Putamen (tissue), 1 donor: ENCODE data around the gene DAZAP1.
"Not testable (repeated sequence)": the region's sequence is repeated elsewhere in the genome, so short reads cannot be mapped to it uniquely, and the experiment has no call there.

Source experiments
- DNase-seq: peaks from one replicate; pipeline ENCODE4 v3.0.0-alpha.2; 2016; ENCODE audit warnings: low spot score

Gene DAZAP1

GRCh38 chr19:1474011-1474764 lies 66.8 kb downstream of the DAZAP1 start:
- DNase-seq = peak; percentile 69

GRCh38 chr19:1474765-1475351 lies 67.5 kb downstream of the DAZAP1 start:
- no peak for DNase-seq

GRCh38 chr19:1475751-1476437 lies 68.5 kb downstream of the DAZAP1 start:
- DNase-seq = no peak

- not testable (repeated sequence) for DNase-seq
These were observed 69.7 kb downstream of the DAZAP1 start for GRCh38 chr19:1477056-1477455.

- peak; percentile 92 for DNase-seq
These were observed 71.7 kb downstream of the DAZAP1 start, which contains the start of gene C19orf25 for GRCh38 chr19:1478934-1479707. TSS of gene C19orf25 (minus strand) at chr19:1479215. CDS start at chr19:1478903, 312 bp downstream.

GRCh38 chr19:1481224-1481892 lies 74.0 kb downstream of the DAZAP1 start:
- no peak for DNase-seq

DNA sequence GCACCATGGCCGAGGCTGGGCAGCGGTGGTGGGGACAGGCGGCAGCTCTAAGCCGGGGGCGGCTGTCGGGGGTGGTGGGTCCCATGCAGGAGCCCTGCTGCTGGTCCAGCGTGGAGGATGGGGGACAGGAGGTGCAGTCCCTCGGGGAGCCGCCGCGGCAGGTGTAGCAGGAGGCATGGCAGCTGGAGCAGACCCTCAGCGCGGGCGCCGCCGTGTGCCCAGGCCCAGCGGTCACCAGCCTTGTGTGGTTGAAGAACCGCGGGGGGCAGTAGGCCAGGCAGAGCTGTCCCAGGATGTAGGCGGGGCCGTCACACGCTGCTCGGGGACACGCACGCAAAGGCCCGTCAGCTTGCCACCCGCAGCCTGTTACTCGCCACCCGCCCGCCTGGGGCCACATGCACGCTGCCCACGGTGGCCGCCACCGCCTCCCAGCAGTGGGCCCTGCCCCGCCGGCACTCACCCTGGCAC lies 74.5 kb downstream of the DAZAP1 start:
- DNase-seq = no peak

GRCh38 chr19:1482361-1483130 lies 75.2 kb downstream of the DAZAP1 start:
- DNase-seq = no peak

- DNase-seq = no peak
These were observed 76.0 kb downstream of the DAZAP1 start for GRCh38 chr19:1483131-1483978.

GRCh38 chr19:1483979-1484428 lies 76.6 kb downstream of the DAZAP1 start:
- no peak for DNase-seq
